GM19328 (cell line): Measurements from ENCODE around the gene TPBGL.

ENCODE experiments used
- ATAC-seq: cut with Tn5 transposase; IDR thresholded peaks from one replicate; pipeline ENCODE4 v1.9.1; 2021; ENCODE audit warnings: mild to moderate bottlenecking, moderate library complexity; ENCODE audit not compliant: unreplicated experiment

The TPBGL gene

DNA sequence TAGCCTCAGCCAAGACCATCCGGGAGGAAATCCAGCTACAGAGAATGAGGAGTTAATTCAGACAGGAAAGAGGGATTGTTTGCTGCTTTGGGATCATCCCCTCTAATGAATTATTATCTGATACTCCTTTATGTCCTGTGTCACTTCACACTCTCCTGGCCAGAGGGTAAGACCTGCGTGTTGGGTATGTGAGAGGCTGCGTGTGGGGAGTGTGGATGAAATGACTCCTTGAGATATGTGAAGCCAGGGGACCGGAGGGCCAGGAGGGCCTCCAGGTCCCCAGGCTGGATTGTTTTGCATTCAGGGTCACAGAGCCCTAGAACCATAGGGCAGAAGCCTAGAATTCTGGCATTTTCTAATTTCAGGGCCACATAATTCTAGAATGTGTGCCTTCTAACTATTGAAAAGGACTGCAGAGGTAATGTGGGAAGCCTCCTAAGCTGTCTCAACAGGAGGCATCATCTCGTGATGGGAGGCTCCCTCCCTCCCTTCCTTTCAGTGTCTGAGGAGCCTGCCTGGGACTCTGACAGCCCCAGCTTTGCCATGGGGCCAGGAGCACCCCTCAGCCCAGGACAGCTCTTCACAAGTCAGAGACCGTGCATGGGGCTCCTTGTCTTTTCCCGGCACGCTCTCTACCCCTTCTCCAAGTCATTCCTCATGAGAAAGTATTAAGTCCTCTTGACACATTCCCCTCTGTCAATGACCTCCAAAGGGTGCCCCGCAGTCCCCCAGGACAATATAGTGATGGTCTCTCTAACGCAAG is 3.7 kb downstream of the TPBGL start:
- no peak for ATAC-seq

DNA sequence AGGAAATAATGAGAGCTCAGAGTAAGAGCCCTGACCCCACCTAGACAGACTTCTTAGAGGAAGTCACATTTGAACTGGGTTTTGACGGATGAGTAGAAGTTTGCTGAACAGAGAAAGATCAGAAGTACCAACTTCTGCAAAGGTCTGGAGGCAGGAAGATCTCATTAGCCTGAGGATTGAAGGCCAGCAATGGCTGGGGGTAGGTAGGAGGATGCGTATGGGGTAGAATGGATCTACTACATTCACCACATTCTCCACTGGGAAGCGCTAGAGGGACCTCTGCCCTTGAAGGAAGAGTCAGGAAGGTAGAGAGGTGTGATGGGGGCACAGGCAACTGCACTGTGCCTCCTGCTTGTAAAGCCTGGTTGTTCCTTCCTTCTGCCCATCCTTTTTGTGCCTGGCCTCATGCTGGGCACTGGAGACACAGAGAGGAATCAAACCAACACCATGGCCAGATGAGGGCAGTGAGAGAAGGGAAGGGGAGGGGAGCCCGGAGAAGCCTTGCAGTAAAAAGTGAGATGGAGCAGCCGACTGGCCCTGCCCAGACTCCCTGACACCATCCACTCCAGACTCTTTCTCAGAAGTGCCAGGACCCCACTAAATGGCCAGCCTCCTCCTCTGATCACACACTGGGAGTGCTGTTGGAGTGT is 4.9 kb downstream of the TPBGL start:
- ATAC-seq: no peak

GRCh38 chr11:75246006-75246670 is 5.6 kb downstream of the TPBGL start:
- ATAC-seq: no peak

- no peak for ATAC-seq
Observed at GRCh38 chr11:75246671-75247350, 6.2 kb downstream of the TPBGL start.

- ATAC-seq: no peak
Observed at GRCh38 chr11:75248924-75249256, 8.3 kb downstream of the TPBGL start.

DNA sequence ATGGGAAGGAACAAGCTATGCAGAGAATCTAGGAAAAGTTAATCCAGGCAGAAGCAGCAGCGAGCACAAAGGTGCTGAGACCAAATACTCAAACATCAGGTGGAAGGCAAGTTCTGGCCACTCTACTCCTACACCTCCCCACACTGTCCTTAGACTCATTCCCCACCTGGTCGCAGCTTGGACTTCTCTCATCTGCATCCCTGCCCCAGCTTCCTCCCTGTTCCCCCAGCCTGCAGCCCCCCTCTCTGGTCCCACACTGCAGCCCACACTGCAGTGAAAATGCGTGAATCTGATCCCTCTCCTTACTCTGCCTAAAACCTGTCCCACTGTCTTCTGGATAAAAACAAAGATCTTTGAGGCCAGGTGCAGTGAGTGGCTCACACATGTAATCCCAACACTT is 9.1 kb downstream of the TPBGL start:
- no peak for ATAC-seq

DNA sequence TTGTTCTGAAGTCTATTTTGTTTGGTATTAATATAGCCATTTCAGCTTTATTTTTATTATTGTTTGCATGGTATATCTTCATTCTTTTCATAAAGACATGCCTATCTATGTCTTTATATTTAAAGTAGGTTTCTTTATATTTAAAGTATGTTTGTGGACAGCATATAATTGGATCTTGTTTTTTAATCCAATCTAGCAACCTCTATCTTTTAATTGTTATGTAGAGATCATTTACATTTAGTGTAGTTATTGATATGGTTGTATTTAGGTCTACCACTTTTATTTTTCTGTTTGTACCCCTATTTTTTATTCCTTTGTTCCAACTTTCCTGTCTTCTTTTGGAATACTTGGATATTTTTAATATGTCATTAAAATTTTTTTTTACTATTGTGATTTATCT is 13.8 kb downstream of the TPBGL start:
- no peak for ATAC-seq

GRCh38 chr11:75260396-75261170 is 20.0 kb downstream of the TPBGL start:
- no peak for ATAC-seq

GRCh38 chr11:75261902-75262361 is 21.4 kb downstream of the TPBGL start:
- no peak for ATAC-seq

DNA sequence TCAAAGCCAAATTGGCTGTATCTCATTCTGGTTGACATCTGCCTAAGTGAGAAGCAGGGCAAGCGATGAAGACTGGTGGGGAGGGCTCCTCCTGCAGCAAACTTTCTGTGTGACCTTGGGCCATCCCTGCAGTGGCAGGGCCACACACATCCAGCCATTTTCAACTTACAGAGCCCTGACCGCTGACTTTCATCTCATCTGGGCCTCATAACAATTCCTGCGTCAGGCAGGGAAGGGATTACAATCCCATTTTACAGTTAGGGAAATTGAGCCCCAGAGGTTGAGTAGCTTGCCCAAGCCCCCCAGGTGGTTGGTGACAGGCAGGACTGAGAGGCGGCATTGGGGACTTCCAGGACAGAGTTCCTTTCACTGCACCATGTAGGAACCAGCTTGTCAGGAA is 21.9 kb downstream of the TPBGL start:
- no peak for ATAC-seq

DNA sequence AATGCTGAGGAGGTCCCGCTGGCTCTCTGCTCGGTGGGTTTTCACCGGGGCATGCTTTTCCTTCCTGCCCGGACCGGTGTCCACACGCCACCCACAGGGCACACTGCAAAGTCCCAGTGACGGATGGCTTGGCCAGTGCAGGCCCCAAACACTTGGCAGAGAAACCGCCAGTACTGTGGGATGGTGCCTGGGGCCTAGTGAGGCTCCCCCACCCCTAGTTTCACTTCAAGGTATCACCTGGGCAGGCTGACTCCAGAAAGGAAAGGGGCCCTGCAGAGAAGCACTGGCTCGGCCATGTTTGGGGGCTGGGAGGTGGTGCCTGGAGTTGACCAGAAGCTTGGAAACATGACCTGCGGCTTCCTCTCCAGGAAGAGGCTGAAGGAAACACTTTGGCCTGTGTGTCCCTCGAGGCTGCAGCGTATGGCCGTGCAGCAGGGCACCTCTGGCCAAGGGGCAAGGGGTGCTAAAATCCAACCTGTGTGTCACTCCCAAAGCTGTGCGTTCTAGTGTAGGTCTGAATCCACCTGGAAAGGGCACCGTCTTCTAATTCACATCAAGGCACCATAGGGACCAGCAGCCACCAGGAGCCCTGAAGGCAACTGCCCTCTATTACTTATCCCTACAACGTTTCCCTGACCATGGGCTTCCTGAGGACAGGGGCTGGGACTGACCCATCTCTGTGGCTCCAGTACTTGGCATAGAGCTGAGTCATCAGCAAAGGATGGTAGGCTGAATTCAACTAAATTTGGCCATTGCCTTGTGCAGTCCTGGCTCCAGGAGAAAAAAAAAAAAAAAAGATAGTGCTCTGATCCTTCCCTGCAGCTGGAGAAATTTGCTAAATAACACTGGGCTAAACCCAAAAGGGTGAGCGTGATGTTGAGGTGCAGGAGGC is 22.6 kb downstream of the TPBGL start:
- ATAC-seq: no peak

- no peak for ATAC-seq
Observed at GRCh38 chr11:75263944-75264349, 23.4 kb downstream of the TPBGL start.

DNA sequence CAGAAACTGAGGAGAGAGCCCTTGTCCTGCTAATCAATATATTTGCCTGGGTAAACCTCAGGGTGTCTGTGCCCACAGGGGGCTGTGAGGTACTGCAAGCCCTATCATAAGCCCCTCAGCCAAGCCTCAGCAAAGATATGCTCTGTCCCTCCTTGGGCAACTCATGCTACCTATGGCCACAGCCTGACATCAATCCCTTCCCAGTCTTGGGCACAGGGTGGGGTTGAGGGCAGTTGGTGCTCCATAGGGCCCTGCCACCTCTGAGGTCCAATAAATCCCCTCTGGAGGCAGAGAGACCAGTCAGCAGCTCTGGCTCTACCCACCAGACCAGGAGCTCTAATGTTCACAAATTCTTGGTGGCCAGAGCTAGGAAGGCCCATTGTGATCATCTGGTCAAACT is 23.8 kb downstream of the TPBGL start:
- no peak for ATAC-seq

DNA sequence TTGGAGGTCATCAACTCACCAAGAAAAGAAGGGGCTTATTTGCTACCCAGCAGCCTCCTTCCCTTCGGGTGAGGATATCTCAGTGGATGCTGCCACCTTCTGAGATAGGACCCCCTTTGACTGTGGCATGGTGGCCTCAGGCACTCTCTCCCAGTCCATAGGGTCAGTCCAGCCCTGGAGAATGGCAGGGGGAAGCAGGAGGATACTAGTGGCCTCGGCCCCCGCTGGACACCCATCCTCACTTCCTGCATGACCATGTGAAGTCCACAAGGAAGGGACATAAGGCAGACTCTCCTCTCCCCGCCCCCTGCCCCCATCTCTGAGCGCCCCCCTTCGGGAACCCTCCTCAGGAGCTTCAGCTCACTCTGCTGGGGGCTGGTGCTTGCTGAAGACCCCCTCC is 24.4 kb downstream of the TPBGL start:
- no peak for ATAC-seq

DNA sequence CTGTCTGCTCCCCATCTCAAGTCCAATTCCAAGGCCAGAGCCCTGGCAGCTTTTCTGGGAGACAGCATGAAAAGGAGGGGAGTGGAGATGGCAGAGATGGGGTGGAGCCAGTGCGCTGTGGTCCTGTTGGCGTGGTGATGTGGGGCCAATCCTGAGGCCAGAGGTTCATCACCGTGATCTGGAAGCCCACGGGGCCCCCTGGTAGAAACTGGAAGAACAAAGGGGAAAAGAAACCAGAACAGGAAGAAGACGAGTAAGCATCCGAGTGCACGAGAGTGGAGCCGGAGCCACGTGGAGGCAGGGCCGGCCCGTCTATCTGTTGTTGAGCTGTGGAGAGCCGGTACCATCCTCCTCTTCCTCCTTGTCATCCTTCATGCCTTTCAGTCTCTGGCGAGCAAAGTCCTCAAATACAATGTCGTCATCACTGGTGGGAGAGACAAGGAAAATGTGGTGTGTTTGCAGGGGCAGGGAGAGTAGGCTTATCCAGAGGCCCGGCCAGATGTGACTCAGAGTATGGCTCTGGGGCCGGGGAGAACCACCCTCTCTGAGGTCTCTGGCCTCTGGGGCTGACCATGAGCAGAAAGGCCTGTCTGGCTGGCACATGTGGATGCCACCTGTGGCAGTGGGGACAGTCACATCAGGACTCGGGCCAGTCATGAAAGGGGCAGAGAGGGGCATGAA is 25.4 kb downstream of the TPBGL start:
- ATAC-seq: no peak

DNA sequence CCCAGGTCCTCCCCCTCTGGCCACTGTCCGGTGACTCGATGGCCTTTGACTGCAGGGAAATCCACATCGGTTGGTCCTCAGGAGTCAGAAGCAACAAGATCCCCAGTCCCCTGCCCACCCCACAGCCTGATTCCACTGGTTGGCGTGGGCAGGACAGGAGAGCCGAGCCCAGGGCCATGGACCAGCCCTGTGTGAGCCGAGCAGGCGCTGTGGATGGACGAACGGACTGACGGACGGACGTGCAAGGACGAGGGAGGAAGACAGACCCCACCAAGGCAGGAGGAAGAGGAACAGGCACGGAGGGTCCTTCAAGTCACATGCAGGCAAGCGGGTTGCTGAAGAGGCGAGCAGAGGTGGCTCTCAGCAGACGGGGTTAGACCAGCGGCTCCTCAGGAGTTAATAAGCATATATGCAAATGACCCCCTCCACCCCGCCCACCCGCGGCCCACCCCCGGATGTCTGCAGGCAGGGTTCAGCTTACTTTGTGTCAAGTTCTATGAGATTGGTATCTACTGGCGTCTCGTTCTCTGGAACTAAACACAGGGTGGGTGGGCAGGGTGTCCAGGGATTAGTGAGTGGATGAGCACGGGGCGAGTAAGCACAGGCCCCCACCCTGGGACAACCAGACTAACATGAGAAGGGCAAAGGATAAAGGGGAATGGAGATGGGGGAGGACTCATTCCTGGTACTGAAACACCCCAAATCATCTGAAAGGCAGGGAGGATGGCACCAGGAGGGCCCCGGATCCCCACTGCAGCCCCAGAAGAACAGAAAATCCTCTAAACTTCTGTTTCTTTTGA is 26.8 kb downstream of the TPBGL start:
- ATAC-seq: no peak

DNA sequence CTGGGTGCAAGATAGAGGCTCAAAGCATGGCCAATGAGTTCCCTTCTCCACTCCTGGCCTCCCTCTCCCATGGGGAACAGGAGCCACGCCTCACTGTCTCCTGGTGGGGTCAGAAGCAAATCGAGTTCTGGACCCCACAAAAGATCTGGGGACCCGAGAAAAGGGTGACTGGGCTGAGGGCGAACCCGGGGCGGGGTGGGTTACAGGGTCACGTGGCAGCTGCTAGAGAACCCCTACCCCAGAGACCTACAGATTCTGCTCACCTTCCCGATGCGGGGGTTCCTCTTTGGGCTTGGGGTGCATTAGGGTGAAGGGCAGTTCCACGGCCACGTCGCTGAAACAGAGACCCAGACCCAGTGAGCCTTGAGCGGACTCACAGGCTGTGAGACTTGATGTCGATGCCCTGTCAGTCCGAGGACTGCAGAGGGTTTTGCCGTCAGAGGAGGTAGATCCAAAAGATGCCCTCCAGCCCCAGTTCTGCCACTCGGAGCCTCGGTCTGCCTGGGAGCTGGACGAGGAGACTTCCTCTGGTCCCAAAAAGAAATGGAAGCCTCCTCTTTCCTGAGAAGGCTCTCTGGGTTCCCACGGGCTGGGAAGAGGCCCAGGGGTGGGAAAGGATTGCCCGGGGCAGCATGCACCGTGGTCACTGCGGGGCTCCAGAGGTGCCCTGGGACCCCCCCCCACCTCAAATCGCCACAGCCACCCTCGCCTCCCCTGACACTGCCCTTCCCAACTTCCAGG is 28.2 kb downstream of the TPBGL start:
- ATAC-seq: no peak

DNA sequence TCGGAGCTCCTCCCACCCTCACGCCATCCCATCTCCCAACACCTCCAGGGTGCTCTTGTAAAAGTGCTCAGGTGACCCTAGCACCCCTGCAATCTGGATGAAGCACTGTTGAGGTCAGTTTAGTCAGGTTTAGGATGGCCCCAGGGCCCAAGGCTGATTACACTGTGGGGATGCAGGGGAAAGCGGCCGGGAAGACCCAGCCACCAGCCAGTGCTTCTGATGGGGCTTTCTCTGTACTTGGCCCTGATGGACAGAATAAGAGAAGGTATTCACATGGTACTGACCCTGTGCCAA is 28.7 kb downstream of the TPBGL start:
- ATAC-seq: no peak
